ENCODE measurements around the gene ELL. TPM values are rescaled to one million over a fixed set of nuclear protein-coding genes. Genes with fewer than 3 reads are reported as not detected.

The ELL gene
- total and polyA plus RNA-seq, 9 of the 15 experiments (the other 6 are each of a cell fraction or from before 2014, with no cell fraction given) = 0.24 to 22.5 (median 4.1) TPM

DNA sequence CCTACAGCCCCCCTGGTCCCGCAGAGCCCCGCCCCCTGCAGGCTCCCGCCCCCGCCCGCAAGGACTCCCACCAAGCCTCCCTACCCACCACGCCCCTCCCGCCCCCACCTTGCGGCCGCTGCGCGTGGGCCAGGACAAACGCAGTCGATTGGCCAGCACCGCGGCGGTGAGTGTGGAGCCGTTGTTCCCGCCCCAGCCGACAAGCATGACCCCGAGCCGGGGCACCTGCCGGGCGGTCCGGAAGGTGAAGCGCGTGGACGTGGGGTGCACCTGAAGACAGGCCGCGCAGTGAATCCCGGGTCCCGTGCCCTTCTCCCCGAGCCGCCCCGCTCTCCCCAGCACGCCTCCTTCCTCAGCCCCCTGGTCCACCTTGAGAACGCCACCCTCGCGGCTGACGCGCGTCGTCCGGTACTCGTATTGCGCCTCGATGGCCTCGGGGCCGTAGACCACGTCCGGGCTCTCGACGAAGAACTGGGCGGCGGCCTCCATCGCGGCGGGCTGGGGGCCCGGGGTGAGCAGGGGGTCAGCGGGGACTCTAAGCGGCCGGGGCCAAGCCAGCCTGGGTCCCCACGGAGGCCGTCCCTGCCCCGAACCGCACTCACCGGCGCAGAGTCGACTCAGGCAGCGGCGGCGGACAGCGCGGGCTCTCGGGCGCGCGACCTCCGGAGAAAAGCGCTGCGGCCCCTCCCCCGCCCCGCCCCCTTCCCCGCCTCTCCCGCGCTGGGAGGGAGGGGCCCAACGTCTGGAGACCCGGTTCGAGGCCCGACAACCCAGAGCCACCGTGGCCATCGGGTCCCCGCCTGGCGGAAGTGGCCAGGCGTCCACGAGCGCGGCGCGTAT is 84.2 kb downstream of the ELL start, which contains the start of gene ISYNA1 (continued):
- TF ChIP-seq ZNF3 (CRISPR knock-in tag; IDR thresholded peaks at IDR 0.05) (no peak), GABPB2 (CRISPR knock-in tag; conservative IDR thresholded peaks at IDR 0.05) (no peak), NCOA2 (IDR thresholded peaks at IDR 0.05; ENCODE audit: partially characterized antibody in 2 of 2) (no peak), BRCA1 (IDR thresholded peaks at IDR 0.05) (no peak), BRCA1 (CRISPR knock-in tag; IDR thresholded peaks at IDR 0.05) (no peak), ZNF77 (CRISPR knock-in tag; IDR thresholded peaks at IDR 0.05) (no peak), HMGN3 (IDR thresholded peaks at IDR 0.05; ENCODE audit: borderline replicate concordance, extremely low read depth, insufficient read length, low read depth, low read length) (peak; percentile 57), CCNT2 (IDR thresholded peaks at IDR 0.05; ENCODE audit: borderline replicate concordance, extremely low read depth, insufficient read length, low read depth, low read length) (peak; percentile 60), ZNF431 (CRISPR knock-in tag; IDR thresholded peaks at IDR 0.05) (0 out of 2 replicates have a peak, but pooled peaks have one; percentile 18), ZNF354B (CRISPR knock-in tag; IDR thresholded peaks at IDR 0.05) (no peak), SUPT5H (IDR thresholded peaks at IDR 0.05) (peak; percentile 70; the same call in 1 of the 2 replicates)
- TF ChIP-seq, protein P1, sequence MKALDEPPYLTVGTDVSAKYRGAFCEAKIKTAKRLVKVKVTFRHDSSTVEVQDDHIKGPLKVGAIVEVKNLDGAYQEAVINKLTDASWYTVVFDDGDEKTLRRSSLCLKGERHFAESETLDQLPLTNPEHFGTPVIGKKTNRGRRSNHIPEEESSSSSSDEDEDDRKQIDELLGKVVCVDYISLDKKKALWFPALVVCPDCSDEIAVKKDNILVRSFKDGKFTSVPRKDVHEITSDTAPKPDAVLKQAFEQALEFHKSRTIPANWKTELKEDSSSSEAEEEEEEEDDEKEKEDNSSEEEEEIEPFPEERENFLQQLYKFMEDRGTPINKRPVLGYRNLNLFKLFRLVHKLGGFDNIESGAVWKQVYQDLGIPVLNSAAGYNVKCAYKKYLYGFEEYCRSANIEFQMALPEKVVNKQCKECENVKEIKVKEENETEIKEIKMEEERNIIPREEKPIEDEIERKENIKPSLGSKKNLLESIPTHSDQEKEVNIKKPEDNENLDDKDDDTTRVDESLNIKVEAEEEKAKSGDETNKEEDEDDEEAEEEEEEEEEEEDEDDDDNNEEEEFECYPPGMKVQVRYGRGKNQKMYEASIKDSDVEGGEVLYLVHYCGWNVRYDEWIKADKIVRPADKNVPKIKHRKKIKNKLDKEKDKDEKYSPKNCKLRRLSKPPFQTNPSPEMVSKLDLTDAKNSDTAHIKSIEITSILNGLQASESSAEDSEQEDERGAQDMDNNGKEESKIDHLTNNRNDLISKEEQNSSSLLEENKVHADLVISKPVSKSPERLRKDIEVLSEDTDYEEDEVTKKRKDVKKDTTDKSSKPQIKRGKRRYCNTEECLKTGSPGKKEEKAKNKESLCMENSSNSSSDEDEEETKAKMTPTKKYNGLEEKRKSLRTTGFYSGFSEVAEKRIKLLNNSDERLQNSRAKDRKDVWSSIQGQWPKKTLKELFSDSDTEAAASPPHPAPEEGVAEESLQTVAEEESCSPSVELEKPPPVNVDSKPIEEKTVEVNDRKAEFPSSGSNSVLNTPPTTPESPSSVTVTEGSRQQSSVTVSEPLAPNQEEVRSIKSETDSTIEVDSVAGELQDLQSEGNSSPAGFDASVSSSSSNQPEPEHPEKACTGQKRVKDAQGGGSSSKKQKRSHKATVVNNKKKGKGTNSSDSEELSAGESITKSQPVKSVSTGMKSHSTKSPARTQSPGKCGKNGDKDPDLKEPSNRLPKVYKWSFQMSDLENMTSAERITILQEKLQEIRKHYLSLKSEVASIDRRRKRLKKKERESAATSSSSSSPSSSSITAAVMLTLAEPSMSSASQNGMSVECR (CRISPR knock-in tag; IDR thresholded peaks at IDR 0.05) = peak; percentile 67
- TF ChIP-seq, protein P2, sequence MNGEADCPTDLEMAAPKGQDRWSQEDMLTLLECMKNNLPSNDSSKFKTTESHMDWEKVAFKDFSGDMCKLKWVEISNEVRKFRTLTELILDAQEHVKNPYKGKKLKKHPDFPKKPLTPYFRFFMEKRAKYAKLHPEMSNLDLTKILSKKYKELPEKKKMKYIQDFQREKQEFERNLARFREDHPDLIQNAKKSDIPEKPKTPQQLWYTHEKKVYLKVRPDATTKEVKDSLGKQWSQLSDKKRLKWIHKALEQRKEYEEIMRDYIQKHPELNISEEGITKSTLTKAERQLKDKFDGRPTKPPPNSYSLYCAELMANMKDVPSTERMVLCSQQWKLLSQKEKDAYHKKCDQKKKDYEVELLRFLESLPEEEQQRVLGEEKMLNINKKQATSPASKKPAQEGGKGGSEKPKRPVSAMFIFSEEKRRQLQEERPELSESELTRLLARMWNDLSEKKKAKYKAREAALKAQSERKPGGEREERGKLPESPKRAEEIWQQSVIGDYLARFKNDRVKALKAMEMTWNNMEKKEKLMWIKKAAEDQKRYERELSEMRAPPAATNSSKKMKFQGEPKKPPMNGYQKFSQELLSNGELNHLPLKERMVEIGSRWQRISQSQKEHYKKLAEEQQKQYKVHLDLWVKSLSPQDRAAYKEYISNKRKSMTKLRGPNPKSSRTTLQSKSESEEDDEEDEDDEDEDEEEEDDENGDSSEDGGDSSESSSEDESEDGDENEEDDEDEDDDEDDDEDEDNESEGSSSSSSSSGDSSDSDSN (IDR thresholded peaks at IDR 0.05; ENCODE audit: borderline replicate concordance in 1 of 2, low read depth in 2 of 2, low read length in 2 of 2) = peak; percentile 49 to 55; a peak in 2 of 4 replicates
- TF ChIP-seq, protein P3, sequence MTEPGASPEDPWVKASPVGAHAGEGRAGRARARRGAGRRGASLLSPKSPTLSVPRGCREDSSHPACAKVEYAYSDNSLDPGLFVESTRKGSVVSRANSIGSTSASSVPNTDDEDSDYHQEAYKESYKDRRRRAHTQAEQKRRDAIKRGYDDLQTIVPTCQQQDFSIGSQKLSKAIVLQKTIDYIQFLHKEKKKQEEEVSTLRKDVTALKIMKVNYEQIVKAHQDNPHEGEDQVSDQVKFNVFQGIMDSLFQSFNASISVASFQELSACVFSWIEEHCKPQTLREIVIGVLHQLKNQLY (CRISPR knock-in tag; conservative IDR thresholded peaks at IDR 0.05) = 0 out of 4 replicates have a peak, but pooled peaks of 1 of the 2 experiments have one; percentile 58
- TF ChIP-seq, protein P4, sequence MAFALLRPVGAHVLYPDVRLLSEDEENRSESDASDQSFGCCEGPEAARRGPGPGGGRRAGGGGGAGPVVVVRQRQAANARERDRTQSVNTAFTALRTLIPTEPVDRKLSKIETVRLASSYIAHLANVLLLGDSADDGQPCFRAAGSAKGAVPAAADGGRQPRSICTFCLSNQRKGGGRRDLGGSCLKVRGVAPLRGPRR (CRISPR knock-in tag; IDR thresholded peaks at IDR 0.05) = no peak
- TF ChIP-seq, protein P5, sequence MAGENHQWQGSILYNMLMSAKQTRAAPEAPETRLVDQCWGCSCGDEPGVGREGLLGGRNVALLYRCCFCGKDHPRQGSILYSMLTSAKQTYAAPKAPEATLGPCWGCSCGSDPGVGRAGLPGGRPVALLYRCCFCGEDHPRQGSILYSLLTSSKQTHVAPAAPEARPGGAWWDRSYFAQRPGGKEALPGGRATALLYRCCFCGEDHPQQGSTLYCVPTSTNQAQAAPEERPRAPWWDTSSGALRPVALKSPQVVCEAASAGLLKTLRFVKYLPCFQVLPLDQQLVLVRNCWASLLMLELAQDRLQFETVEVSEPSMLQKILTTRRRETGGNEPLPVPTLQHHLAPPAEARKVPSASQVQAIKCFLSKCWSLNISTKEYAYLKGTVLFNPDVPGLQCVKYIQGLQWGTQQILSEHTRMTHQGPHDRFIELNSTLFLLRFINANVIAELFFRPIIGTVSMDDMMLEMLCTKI (IDR thresholded peaks at IDR 0.05; ENCODE audit: partially characterized antibody) = no peak
